CD14-positive monocyte (primary cell): ENCODE results near the gene SEC24A. TPM values are rescaled to one million over a fixed set of nuclear protein-coding genes. Genes with fewer than 3 reads are reported as not detected.

Source experiments
- DNase-seq, 3 donors: peaks; one replicate each; pipeline ENCODE4 v3.0.0-alpha.2; 2011 to 2022
- H2AFZ ChIP-seq: 2 replicates; pipeline ENCODE4 v1.6.0; 2012; ENCODE audit warnings: mild to moderate bottlenecking, low read depth, low read length, inconsistent platforms; ENCODE audit not compliant: insufficient read depth, poor library complexity, severe bottlenecking
- H3K27ac ChIP-seq, 2 donors: 1 replicate in 1 of 2; 2 replicates in 1 of 2; pipeline ENCODE4 v1.5.1; 2012 to 2013; ENCODE audit warnings: low read length in 2 of 2, control low read depth in 1 of 2, inconsistent platforms in 1 of 2, low read depth in 1 of 2, mild to moderate bottlenecking in 1 of 2
- H3K27me3 ChIP-seq, 2 donors: one replicate each; pipeline versions ENCODE4 v1.6.0 to v1.6.1; 2011 to 2013; ENCODE audit warnings: low read length in 2 of 2; ENCODE audit not compliant: control insufficient read depth in 2 of 2, insufficient read depth in 2 of 2
- H3K36me3 ChIP-seq, 2 donors: replicated peaks in 1 of 2; 1 replicate in 1 of 2; 2 replicates in 1 of 2; pipeline versions ENCODE4 v1.5.1 to v1.6.1; 2012 to 2013; ENCODE audit warnings: low read length in 2 of 2, control low read depth in 1 of 2, inconsistent platforms in 1 of 2, mild to moderate bottlenecking in 1 of 2; ENCODE audit not compliant: insufficient read depth in 2 of 2, control insufficient read depth in 1 of 2
- H3K4me1 ChIP-seq, 2 donors: 1 replicate in 1 of 2; 2 replicates in 1 of 2; pipeline versions ENCODE4 v1.5.1 to v1.6.1; 2012 to 2013; ENCODE audit warnings: low read length in 2 of 2, control low read depth in 1 of 2, inconsistent platforms in 1 of 2, mild to moderate bottlenecking in 1 of 2, moderate library complexity in 1 of 2; ENCODE audit not compliant: insufficient read depth in 2 of 2, control insufficient read depth in 1 of 2
- H3K4me2 ChIP-seq: replicated peaks from 2 replicates; pipeline ENCODE3; 2012; ENCODE audit warnings: low read length, moderate library complexity, mild to moderate bottlenecking; ENCODE audit not compliant: poor library complexity, severe bottlenecking; ENCODE audit errors: extremely low read depth
- H3K4me3 ChIP-seq, 3 experiments: fragments of 200-600 bp in 1 of 3; sonication (generic) in 1 of 3; replicated peaks in 1 of 3; 1 replicate in 2 of 3; 2 replicates in 1 of 3; pipeline ENCODE4 v1.5.1; 2011 to 2013; ENCODE audit warnings: low read length in 3 of 3, mild to moderate bottlenecking in 3 of 3, control low read depth in 2 of 3, low read depth in 2 of 3, inconsistent platforms in 1 of 3, moderate library complexity in 1 of 3
- H3K79me2 ChIP-seq: 2 replicates; pipeline ENCODE4 v1.6.0; 2012; ENCODE audit warnings: mild to moderate bottlenecking, control low read depth, inconsistent platforms, low read length, moderate library complexity; ENCODE audit not compliant: insufficient read depth
- H3K9ac ChIP-seq: 2 replicates; pipeline ENCODE4 v1.6.0; 2017; ENCODE audit warnings: low read length, mild to moderate bottlenecking; ENCODE audit not compliant: insufficient read depth, poor library complexity, severe bottlenecking
- H3K9me3 ChIP-seq, 2 donors: replicated peaks in 1 of 2; 1 replicate in 1 of 2; 2 replicates in 1 of 2; pipeline versions ENCODE4 v1.5.1 to v1.6.1; 2012 to 2013; ENCODE audit warnings: low read length in 2 of 2, control low read depth in 1 of 2; ENCODE audit not compliant: control insufficient read depth in 1 of 2, insufficient read depth in 1 of 2
- H4K20me1 ChIP-seq: 2 replicates; pipeline ENCODE4 v1.6.0; 2012; ENCODE audit warnings: mild to moderate bottlenecking, low read length, control low read depth, moderate library complexity; ENCODE audit not compliant: insufficient read depth
- H3K27ac Mint-ChIP-seq, 7 donors: one replicate each; pipeline ENCODE4 v1.8.0; 2020; ENCODE audit warnings: mild to moderate bottlenecking in 7 of 7, mixed read lengths in 7 of 7, moderate library complexity in 6 of 7, inconsistent platforms in 2 of 7
- H3K27me3 Mint-ChIP-seq, 3 donors: one replicate each; pipeline ENCODE4 v1.8.0; 2021 to 2022; ENCODE audit warnings: low read depth in 3 of 3, mild to moderate bottlenecking in 3 of 3, mixed read lengths in 3 of 3, moderate library complexity in 3 of 3, inconsistent platforms in 1 of 3
- H3K36me3 Mint-ChIP-seq, 2 donors: one replicate each; pipeline ENCODE4 v1.8.0; 2020; ENCODE audit warnings: mixed read lengths in 2 of 2, inconsistent platforms in 1 of 2, mild to moderate bottlenecking in 1 of 2
- H3K4me1 Mint-ChIP-seq: one replicate; pipeline ENCODE4 v1.8.0; 2020; ENCODE audit warnings: mild to moderate bottlenecking, mixed read lengths
- H3K4me3 Mint-ChIP-seq, 2 donors: one replicate each; pipeline ENCODE4 v1.8.0; 2020; ENCODE audit warnings: mild to moderate bottlenecking in 2 of 2, mixed read lengths in 2 of 2, moderate library complexity in 1 of 2
- H3K9me3 Mint-ChIP-seq, 7 donors: one replicate each; pipeline ENCODE4 v1.8.0; 2020 to 2022; ENCODE audit warnings: mixed read lengths in 7 of 7, mild to moderate bottlenecking in 6 of 7, moderate library complexity in 6 of 7, inconsistent platforms in 2 of 7
- WGBS: methylation state at CpG from one replicate; pipeline ENCODE4 v1.1.5; 2013; ENCODE audit warnings: missing lambda C conversion rate; ENCODE audit not compliant: insufficient coverage; 5-methylcytosine and 5-hydroxymethylcytosine counted together
- intact Hi-C, 2 donors: fragments of 100-400 bp; cut with micrococcal nuclease; formaldehyde crosslinking; loops; one replicate each; pipeline versions ENCODE4 v1.15.0 to v1.15.1; 2023
- polyA plus RNA-seq, 3 donors: library from polyadenylated mRNA; depleted of rRNA in 1 of 3; unstranded in 2 of 3; stranded (reverse) in 1 of 3; fragments of 300-500 nt in 2 of 3; fragments of >200 nt in 1 of 3; fragmentation: Illumina TruSeq in 2 of 3; gene quantifications; 1 replicate in 2 of 3; 2 replicates in 1 of 3; pipeline ENCODE4 v1.2.3, GENCODE V29; 2012 to 2021
- TF ChIP-seq, protein P1 (sequence below): fragments of 200-600 bp; IDR thresholded peaks from one replicate; pipeline ENCODE4 v1.8.0; 2022; ENCODE audit warnings: antibody characterized with exemption, mild to moderate bottlenecking

The SEC24A gene
- polyA plus RNA-seq, 3 donors: 4.9 to 8.5 (median 7.7) TPM

DNA sequence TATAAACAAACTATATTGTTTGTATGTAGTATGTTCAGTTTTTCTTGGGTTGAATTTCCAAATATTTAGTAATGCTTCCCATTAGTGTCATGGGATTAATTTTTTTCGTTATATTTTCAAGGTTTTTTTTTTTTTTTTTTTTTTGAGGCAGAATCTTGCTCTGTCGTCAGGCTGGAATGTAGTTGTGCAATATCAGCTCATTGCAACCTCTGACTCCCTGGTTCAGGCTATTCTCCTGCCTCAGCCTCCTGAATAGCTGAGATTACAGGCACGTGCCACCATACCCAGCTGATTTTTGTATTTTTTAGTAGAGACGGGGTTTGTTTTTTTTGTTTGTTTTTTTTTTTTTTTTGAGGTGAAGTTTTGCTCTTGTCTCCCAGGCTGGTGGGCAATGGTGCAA, 120.6 kb downstream of the SEC24A start:
- Histone ChIP-seq H3K9me3 (no peaks in the 10 kb centered on the region), H4K20me1 (no peaks in the 10 kb centered on the region), H3K4me3 (no peak overlapping the region), H3K4me1 (peaks cover 0 to 4% of the 10 kb centered on the region in 2 donors), H2AFZ (no peak overlapping the region), H3K27me3 (no peaks in the 10 kb centered on the region), H3K79me2 (peaks cover 7% of the 10 kb centered on the region), H3K9ac (no peak overlapping the region), H3K36me3 (peaks cover 78 to 98% of the 10 kb centered on the region in 2 donors), H3K4me2 (no peak overlapping the region), H3K27ac (no peak overlapping the region)
- no CpG with 5 or more reads among the region's 4 CpGs for WGBS
- H3K27me3 Mint-ChIP-seq: no peaks in the 10 kb centered on the region
- DNase-seq: no peak
- peaks cover 64 to 93% of the 10 kb centered on the region in 2 donors for H3K36me3 Mint-ChIP-seq
- TF ChIP-seq, protein P1, sequence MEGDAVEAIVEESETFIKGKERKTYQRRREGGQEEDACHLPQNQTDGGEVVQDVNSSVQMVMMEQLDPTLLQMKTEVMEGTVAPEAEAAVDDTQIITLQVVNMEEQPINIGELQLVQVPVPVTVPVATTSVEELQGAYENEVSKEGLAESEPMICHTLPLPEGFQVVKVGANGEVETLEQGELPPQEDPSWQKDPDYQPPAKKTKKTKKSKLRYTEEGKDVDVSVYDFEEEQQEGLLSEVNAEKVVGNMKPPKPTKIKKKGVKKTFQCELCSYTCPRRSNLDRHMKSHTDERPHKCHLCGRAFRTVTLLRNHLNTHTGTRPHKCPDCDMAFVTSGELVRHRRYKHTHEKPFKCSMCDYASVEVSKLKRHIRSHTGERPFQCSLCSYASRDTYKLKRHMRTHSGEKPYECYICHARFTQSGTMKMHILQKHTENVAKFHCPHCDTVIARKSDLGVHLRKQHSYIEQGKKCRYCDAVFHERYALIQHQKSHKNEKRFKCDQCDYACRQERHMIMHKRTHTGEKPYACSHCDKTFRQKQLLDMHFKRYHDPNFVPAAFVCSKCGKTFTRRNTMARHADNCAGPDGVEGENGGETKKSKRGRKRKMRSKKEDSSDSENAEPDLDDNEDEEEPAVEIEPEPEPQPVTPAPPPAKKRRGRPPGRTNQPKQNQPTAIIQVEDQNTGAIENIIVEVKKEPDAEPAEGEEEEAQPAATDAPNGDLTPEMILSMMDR: no peak
- no peak overlapping the region for H3K4me3 Mint-ChIP-seq
- no peak overlapping the region for H3K27ac Mint-ChIP-seq
- H3K9me3 Mint-ChIP-seq: no peaks in the 10 kb centered on the region
- intact Hi-C loops: no loop called here
- H3K4me1 Mint-ChIP-seq: peaks cover 4% of the 10 kb centered on the region

DNA sequence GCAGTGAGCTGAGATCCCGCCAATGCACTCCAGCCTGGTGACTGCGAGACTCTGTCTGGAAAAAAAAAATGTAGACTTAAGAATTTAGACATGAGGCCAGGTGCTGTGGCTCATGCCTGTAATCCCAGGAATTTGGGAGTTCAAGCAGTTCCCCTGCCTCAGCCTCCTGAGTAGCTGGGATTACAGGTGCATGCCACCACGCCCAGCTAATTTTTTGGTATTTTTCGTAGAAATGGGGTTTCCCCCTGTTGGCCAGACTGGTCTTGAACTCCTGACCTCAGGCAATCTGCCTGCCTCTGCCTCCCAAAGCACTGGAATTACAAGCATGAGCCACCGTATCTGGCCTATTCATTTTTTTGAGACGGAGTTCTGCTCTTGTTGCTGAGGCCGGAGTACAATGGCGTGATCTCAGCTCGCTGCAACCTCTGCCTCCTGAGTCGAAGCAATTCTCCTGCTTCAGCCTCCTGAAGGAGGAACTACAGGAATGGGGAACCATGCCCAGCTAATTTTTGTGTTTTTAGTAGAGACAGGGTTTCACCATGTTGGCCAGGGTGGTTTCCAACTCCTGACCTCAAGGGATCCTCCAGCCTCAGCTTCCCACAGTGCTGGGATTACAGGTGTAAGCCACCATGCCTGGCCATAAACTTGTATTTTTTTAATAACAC, 124.0 kb downstream of the SEC24A start:
- 88% methylated on average over 4 of the region's 10 CpGs for WGBS

More for the DNA sequence above, 124.0 kb downstream of the SEC24A start:
- intact Hi-C loops: no loop called here
- Mint-ChIP-seq H3K27me3 (peaks cover 0 to 1% (median 0%) of the 10 kb centered on the region in 3 donors), H3K4me3 (no peak overlapping the region), H3K27ac (peak overlapping the region in 3 of 7 donors; percentile 51 to 78 (median 70)), H3K4me1 (peaks cover 9% of the 10 kb centered on the region), H3K36me3 (peaks cover 64 to 88% of the 10 kb centered on the region in 2 donors), H3K9me3 (no peaks in the 10 kb centered on the region)
- H3K4me1 ChIP-seq: peaks cover 4 to 9% of the 10 kb centered on the region in 2 donors
- no peak overlapping the region for H3K4me2 ChIP-seq
- H3K9ac ChIP-seq: no peak overlapping the region
- no peaks in the 10 kb centered on the region for H3K79me2 ChIP-seq
- H2AFZ ChIP-seq: no peak overlapping the region
- no peaks in the 10 kb centered on the region for H3K27me3 ChIP-seq
- peak in 1 of 3 donors; percentile 9 for DNase-seq
- TF ChIP-seq, protein P1: no peak
- peaks cover 72 to 94% of the 10 kb centered on the region in 2 donors for H3K36me3 ChIP-seq
- H3K4me3 ChIP-seq: no peak overlapping the region
- no peaks in the 10 kb centered on the region for H4K20me1 ChIP-seq
- peak overlapping the region in 1 of 2 donors; percentile 48 for H3K27ac ChIP-seq
- no peaks in the 10 kb centered on the region for H3K9me3 ChIP-seq
